GM13976 (cell line): ENCODE results near the gene PTCD2.

Experiments
- DNase-seq: peaks from one replicate; pipeline ENCODE4 v3.0.0; 2012; ENCODE audit warnings: low spot score
- CTCF ChIP-seq: IDR thresholded peaks from 2 replicates; pipeline ENCODE4 v1.5.1; 2012; ENCODE audit warnings: borderline replicate concordance, mild to moderate bottlenecking; ENCODE audit not compliant: insufficient read depth; ENCODE audit errors: extremely low read depth, missing control alignments, control extremely low read depth
- in situ Hi-C: fragments of 300-500 bp; cut with MboI; formaldehyde crosslinking; loops from one replicate; pipeline ENCODE4 v1.12.0; 2022; ENCODE audit warnings: low sequenced_read_pairs, mixed read lengths, inconsistent platforms; ENCODE audit not compliant: unreplicated experiment

PTCD2 gene

GRCh38 chr5:72286798-72287197, 33.4 kb upstream of the PTCD2 start:
- in situ Hi-C loops, result no loop called here
- no peak for DNase-seq
- TF ChIP-seq CTCF, result no peak

DNA sequence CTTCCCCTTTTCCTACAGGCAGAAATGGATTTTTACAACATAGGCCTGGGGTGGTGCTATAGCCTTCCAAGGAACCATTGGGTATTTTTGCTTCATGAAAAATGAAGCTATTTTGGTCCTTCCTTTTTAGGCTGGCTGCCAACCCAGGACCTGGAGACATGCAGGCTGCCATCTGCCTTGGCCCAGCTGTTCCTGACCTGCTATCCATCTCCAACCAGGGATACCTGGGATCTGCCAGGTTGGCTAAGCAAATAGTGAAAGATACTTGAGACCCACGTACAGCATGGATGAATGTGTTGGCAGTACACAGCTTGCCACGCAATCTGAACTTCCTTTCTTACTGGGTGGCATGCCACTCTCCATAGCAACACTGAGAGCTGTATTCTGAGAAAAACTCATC, 31.2 kb upstream of the PTCD2 start:
- in situ Hi-C loops, result no loop called here
- no peak for TF ChIP-seq CTCF
- DNase-seq, result no peak

- in situ Hi-C loops, result no loop called here
- no peak for TF ChIP-seq CTCF
- no peak for DNase-seq
Measured at GRCh38 chr5:72290356-72291133, 29.6 kb upstream of the PTCD2 start.

GRCh38 chr5:72291601-72292000, 28.6 kb upstream of the PTCD2 start:
- in situ Hi-C loops, result no loop called here
- DNase-seq, result no peak
- TF ChIP-seq CTCF, result no peak

GRCh38 chr5:72292411-72292810, 27.8 kb upstream of the PTCD2 start:
- no peak for TF ChIP-seq CTCF
- DNase-seq, result no peak
- in situ Hi-C loops, result no loop called here

- DNase-seq, result no peak
- TF ChIP-seq CTCF, result no peak
- in situ Hi-C loops, result no loop called here
Measured at GRCh38 chr5:72293495-72294055, 26.6 kb upstream of the PTCD2 start.

- no peak for DNase-seq
- no peak for TF ChIP-seq CTCF
- in situ Hi-C loops, result no loop called here
Measured at GRCh38 chr5:72294473-72294872, 25.7 kb upstream of the PTCD2 start.
